Natural killer cell treated with Interleukin-12 subunit alpha and Interleukin-12 subunit beta and Interleukin-15 and Interleukin-18, amount 100 ng/mL, for 72 hours (primary cell): Measurements from ENCODE around the gene CXorf49. TPM values are rescaled to one million over a fixed set of nuclear protein-coding genes. Genes with fewer than 3 reads are reported as not detected.

Source experiments
- ATAC-seq, 2 donors: fragments of 150-1000 bp; cut with Tn5 transposase in 1 of 2; sonication (Bioruptor Pico), chemical (Tn5 transposase) in 1 of 2; 2 replicates each; pipeline ENCODE4 v1.10.0; 2021
- DNase-seq: peaks from one replicate; pipeline ENCODE4 v3.0.0; 2022; ENCODE audit warnings: low spot score
- H3K27ac Mint-ChIP-seq, 2 donors: 1 replicate in 1 of 2; 2 replicates in 1 of 2; pipeline ENCODE4 v1.8.0; 2022; ENCODE audit warnings: mixed read lengths in 2 of 2, mild to moderate bottlenecking in 1 of 2, moderate library complexity in 1 of 2
- H3K27me3 Mint-ChIP-seq, 2 donors: 1 replicate in 1 of 2; 2 replicates in 1 of 2; pipeline ENCODE4 v1.8.0; 2022; ENCODE audit warnings: mixed read lengths in 2 of 2
- H3K36me3 Mint-ChIP-seq: one replicate; pipeline ENCODE4 v1.8.0; 2022; ENCODE audit warnings: mixed read lengths
- H3K4me1 Mint-ChIP-seq, 2 donors: 1 replicate in 1 of 2; 2 replicates in 1 of 2; pipeline ENCODE4 v1.8.0; 2022; ENCODE audit warnings: low read depth in 2 of 2, mixed read lengths in 2 of 2, mild to moderate bottlenecking in 1 of 2
- H3K4me3 Mint-ChIP-seq: one replicate; pipeline ENCODE4 v1.8.0; 2022; ENCODE audit warnings: mixed read lengths
- H3K9me3 Mint-ChIP-seq: 2 replicates; pipeline ENCODE4 v1.8.0; 2022; ENCODE audit warnings: mixed read lengths
- total RNA-seq, 2 donors: library from RNA; stranded (reverse); gene quantifications; one replicate each; pipeline ENCODE4 v1.2.3, GENCODE V29; 2022

CXorf49 gene
- total RNA-seq, 2 donors from 2014 or later, result not detected

- no peak for DNase-seq
- no peak overlapping the region for H3K27ac Mint-ChIP-seq
- peaks cover 11 to 20% of the 10 kb centered on the region in 2 donors for H3K4me1 Mint-ChIP-seq
- H3K4me3 Mint-ChIP-seq, result no peak overlapping the region
- H3K36me3 Mint-ChIP-seq, result no peaks in the 10 kb centered on the region
- peaks cover 0 to 3% of the 10 kb centered on the region in 2 donors for H3K27me3 Mint-ChIP-seq
- ATAC-seq, result no peak
- no peaks in the 10 kb centered on the region for H3K9me3 Mint-ChIP-seq
Observed at GRCh38 chrX:71666240-71667223, 51.6 kb downstream of the CXorf49 start.

GRCh38 chrX:71665747-71666146 is 52.3 kb downstream of the CXorf49 start:
- peaks cover 0 to 3% of the 10 kb centered on the region in 2 donors for H3K27me3 Mint-ChIP-seq
- no peak for ATAC-seq
- H3K9me3 Mint-ChIP-seq, result no peaks in the 10 kb centered on the region
- H3K36me3 Mint-ChIP-seq, result no peaks in the 10 kb centered on the region
- H3K4me1 Mint-ChIP-seq, result peaks cover 13 to 14% of the 10 kb centered on the region in 2 donors
- H3K27ac Mint-ChIP-seq, result no peak overlapping the region
- H3K4me3 Mint-ChIP-seq, result no peak overlapping the region
- DNase-seq, result no peak

GRCh38 chrX:71664889-71665491 is 53.1 kb downstream of the CXorf49 start:
- peak; percentile 48 for DNase-seq
- H3K4me3 Mint-ChIP-seq, result no peak overlapping the region

More at GRCh38 chrX:71664889-71665491, 53.1 kb downstream of the CXorf49 start:
- peaks cover 0 to 3% of the 10 kb centered on the region in 2 donors for H3K27me3 Mint-ChIP-seq
- no peak for ATAC-seq
- no peaks in the 10 kb centered on the region for H3K36me3 Mint-ChIP-seq
- no peak overlapping the region for H3K27ac Mint-ChIP-seq
- H3K9me3 Mint-ChIP-seq, result no peaks in the 10 kb centered on the region
- H3K4me1 Mint-ChIP-seq, result peaks cover 9 to 14% of the 10 kb centered on the region in 2 donors

Other genes with a start within 250 kb of the CXorf49 start
- gene OGT, start 185.2 kb downstream of the CXorf49 start, total RNA-seq, result 100 to 1,000 TPM; 309 to 356 TPM
- 1 to 10 TPM; 5.5 to 6.1 TPM for gene GCNA, start 139.8 kb downstream of the CXorf49 start, total RNA-seq
- gene CXCR3, start 99.8 kb downstream of the CXorf49 start, total RNA-seq, result 10 to 100 TPM in 1 of 2 donors, 1 to 10 TPM in 1; 2.7 to 14.8 TPM
- not detected for gene CXorf49B, start 45.1 kb upstream of the CXorf49 start, total RNA-seq
- under 1 TPM; 0.07 to 0.67 TPM for gene NHSL2, start 192.6 kb upstream of the CXorf49 start, total RNA-seq